ENCODE results near the gene SLC25A1. TPM values are rescaled to one million over a fixed set of nuclear protein-coding genes. Genes with fewer than 3 reads are reported as not detected.

Gene SLC25A1
- total and polyA plus RNA-seq, 8 donors, result 45.7 to 99.3 (median 52.2) TPM

GRCh38 chr22:19181786-19182471, 3.4 kb upstream of the SLC25A1 start:
- intact Hi-C loops (cut with DNase I), result no loop called here
- H3K27ac ChIP-seq, result no peak overlapping the region
- no peak for ATAC-seq

DNA sequence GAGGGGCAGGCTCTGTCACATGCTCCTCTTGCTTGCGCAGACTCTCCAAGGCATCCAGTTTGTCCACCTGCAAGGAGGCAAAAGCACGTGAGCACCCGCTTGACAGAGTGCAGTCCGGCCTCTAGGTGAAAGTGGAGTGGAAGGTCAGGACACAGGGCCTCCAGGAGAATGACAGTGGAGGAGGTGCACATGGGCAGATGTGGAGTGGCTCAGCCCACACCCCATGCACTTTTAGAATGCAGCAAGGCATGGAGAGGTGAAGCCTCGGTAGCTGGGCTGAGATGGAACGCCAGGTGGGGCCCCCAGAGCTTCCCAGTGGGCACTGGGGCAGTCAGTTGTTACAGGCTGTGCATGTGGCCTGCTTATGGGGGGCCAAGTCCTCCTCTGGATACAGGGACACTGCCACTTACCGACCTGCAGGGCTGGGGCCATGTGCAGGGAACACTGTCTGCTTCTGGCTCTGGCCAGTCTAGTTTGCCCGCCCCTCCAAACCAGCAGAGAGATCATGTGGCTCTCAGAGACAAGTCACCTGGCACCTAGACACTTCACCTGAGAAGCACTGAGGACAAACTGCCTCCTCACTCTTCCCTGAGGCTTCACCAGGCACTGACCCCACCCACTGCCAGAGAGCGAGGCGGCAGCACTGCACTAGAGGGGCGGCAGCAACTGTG, 2.3 kb upstream of the SLC25A1 start:
- H3K36me3 ChIP-seq, result peaks cover 0 to 5% of the 10 kb centered on the region in 2 donors
- no peaks in the 10 kb centered on the region for H3K27me3 ChIP-seq
- ATAC-seq, result no peak
- TF ChIP-seq, protein P1, sequence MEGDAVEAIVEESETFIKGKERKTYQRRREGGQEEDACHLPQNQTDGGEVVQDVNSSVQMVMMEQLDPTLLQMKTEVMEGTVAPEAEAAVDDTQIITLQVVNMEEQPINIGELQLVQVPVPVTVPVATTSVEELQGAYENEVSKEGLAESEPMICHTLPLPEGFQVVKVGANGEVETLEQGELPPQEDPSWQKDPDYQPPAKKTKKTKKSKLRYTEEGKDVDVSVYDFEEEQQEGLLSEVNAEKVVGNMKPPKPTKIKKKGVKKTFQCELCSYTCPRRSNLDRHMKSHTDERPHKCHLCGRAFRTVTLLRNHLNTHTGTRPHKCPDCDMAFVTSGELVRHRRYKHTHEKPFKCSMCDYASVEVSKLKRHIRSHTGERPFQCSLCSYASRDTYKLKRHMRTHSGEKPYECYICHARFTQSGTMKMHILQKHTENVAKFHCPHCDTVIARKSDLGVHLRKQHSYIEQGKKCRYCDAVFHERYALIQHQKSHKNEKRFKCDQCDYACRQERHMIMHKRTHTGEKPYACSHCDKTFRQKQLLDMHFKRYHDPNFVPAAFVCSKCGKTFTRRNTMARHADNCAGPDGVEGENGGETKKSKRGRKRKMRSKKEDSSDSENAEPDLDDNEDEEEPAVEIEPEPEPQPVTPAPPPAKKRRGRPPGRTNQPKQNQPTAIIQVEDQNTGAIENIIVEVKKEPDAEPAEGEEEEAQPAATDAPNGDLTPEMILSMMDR (IDR thresholded peaks at IDR 0.05), result no peak
- H3K4me3 ChIP-seq, result no peak overlapping the region
- no peaks in the 10 kb centered on the region for H3K9me3 ChIP-seq
- intact Hi-C loops (cut with DNase I), result no loop called here
- no peak for DNase-seq
- H3K4me1 ChIP-seq, result peaks cover 6 to 33% of the 10 kb centered on the region in 2 donors
- no peak overlapping the region for H3K27ac ChIP-seq

More at GRCh38 chr22:19181786-19182471, 3.4 kb upstream of the SLC25A1 start:
- no peak overlapping the region for H3K4me3 ChIP-seq
- DNase-seq, result no peak
- H3K4me1 ChIP-seq, result peaks cover 6 to 26% of the 10 kb centered on the region in 2 donors
- no peaks in the 10 kb centered on the region for H3K9me3 ChIP-seq
- no peaks in the 10 kb centered on the region for H3K27me3 ChIP-seq
- TF ChIP-seq, protein P1 (IDR thresholded peaks at IDR 0.05), result no peak
- H3K36me3 ChIP-seq, result peaks cover 0 to 5% of the 10 kb centered on the region in 2 donors

- Histone ChIP-seq H3K36me3 (peaks cover 0 to 10% of the 10 kb centered on the region in 2 donors), H3K4me1 (peaks cover 6 to 38% of the 10 kb centered on the region in 2 donors), H3K9me3 (no peaks in the 10 kb centered on the region), H3K4me3 (no peak overlapping the region), H3K27ac (peak overlapping the region in 1 of 2 donors; percentile 81), H3K27me3 (no peaks in the 10 kb centered on the region)
- DNase-seq (no peak), ATAC-seq (no peak)
- TF ChIP-seq, protein P1 (IDR thresholded peaks at IDR 0.05), result no peak
- intact Hi-C loops (cut with DNase I), result no loop called here
Observed at GRCh38 chr22:19180234-19180633, 1.7 kb upstream of the SLC25A1 start.

DNA sequence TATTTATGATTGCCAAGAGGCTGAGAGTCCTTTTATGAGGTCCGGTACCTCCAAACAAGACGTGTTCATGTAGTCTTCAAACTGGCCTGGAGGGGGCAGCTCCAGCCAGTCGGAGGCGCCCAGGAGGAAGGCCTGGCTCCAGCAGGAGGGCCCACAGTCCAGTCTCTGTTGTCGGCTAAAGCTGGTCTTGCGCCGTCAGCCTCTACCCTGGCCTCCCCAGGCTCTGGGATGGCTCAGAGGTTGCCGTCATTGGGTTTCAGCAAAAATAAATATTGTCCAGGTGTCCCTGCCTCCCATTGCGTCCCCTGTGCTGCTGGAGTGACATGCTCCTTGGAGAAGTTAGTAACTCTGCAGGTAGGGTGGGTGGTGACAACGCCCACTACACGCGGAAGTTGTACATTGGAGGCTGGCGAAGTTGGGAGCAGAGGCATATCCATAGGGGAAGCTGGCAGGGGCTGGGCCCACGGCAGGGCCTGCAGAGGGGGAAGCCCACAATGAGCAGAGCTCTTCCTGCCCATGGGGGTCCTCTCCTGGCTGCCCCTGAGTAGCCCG, 1.0 kb upstream of the SLC25A1 start:
- no peaks in the 10 kb centered on the region for H3K27me3 ChIP-seq
- TF ChIP-seq, protein P1 (IDR thresholded peaks at IDR 0.05), result peak; percentile 47 to 74
- H3K27ac ChIP-seq, result peak overlapping the region; percentile 59 to 81
- ATAC-seq (peak; percentile 87), DNase-seq (peak; percentile 63 to 90 (median 83))
- H3K4me3 ChIP-seq, result peak overlapping the region; percentile 84 to 91
- peaks cover 0 to 11% of the 10 kb centered on the region in 2 donors for H3K36me3 ChIP-seq
- H3K9me3 ChIP-seq, result no peaks in the 10 kb centered on the region
- H3K4me1 ChIP-seq, result peaks cover 6 to 45% of the 10 kb centered on the region in 2 donors
- intact Hi-C loops (cut with DNase I), result no loop called here

Data from left lung (tissue), 10 donors.